GM19372 (cell line): Measurements from ENCODE around the gene RASSF5.
"Not testable (repeated sequence)": the region's sequence is repeated elsewhere in the genome, so short reads cannot be mapped to it uniquely, and the experiment has no call there.

Source experiments
- ATAC-seq: cut with Tn5 transposase; IDR thresholded peaks from one replicate; pipeline ENCODE4 v1.9.1; 2021; ENCODE audit warnings: mild to moderate bottlenecking, low read depth, moderate library complexity; ENCODE audit not compliant: unreplicated experiment

RASSF5 gene

DNA sequence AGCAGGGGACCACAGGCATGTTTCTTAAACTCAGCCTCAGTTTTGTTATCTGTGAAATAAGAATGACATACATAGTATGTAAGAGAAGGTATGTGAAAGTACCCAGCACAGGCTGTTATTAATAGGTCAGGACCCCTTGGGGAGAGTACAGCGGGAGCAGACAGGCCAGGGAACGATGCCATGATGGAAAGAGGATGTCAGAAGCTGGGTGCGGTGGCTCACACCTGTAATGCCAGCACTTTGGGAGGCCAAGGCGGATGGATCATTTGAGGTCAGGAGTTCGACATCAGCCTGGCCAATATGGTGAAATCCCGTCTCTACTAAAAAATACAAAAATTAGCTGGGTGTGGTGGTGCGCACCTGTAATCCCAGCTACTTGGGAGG is 73.8 kb downstream of the RASSF5 start:
- ATAC-seq = not testable (repeated sequence)

DNA sequence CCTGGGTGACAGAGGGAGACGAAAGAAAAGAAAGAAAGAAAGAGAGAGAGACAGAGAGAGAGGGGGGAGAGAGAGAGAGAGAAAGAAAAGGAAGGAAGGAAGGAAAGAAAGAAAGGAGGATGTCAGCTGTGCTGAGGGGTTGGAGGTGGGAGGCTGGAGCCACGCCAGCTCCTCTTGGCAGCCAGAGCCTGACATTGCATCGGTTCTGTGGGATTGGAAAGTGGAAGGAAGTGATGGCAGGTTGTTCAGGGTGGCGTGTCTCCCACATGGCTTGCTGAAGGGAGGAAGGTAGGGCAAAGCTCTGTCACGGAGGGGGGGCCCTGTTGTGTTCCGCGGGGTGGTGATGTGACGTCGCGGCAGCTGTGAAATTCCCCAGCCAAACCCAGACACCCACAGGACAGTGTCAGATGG is 74.2 kb downstream of the RASSF5 start:
- ATAC-seq = no peak

DNA sequence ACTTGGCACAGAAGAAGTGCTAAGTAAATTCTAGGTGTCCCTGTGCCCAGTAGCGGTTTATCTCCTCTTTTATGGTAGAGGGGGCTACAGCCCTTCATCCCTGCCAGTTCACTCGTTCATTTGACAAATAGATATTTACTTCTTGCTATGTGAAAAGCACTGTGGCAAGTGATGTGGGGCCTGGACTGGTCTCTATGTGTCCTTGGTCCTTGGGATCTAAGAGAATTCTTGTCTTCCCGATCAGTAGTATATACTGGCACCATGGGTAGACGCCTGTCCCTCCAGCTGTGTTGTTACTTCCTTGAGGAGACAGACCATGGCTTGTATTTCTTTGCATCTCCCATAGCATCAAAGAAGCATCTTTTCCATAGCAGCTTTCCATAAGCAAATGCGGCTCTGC is 75.2 kb downstream of the RASSF5 start:
- no peak for ATAC-seq

DNA sequence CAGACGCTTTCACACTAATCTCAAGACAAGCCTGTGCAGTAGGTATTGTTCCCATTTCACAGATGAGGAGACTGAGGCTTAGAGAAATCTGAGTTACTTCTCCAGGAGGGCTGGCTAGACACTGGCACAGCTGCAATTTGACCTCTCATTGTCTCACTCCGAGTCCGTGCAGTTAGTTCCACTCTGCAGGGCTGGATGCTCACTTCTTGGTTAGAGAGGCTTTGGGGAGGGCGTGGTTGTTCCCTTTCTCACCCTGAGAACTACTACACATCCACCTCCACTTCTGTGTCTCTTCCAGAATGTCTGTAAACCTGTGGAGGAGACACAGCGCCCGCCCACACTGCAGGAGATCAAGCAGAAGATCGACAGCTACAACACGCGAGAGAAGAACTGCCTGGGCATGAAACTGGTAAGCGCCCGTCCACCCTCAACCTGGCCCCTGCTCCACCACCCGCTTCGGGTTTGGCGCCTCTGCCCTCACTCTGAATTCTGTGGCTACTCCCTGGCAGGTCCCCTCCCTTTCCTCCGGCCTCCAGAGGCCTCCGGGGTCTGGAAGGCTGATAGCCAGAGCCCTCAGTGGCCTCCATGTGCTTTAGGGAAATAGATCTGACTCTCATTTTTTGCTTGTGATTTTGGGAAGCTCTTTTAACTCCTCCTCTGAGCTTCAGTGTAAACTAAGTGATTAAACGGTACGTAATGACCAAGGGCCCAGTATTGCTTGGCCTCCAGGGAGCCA is 75.8 kb downstream of the RASSF5 start:
- no peak for ATAC-seq

DNA sequence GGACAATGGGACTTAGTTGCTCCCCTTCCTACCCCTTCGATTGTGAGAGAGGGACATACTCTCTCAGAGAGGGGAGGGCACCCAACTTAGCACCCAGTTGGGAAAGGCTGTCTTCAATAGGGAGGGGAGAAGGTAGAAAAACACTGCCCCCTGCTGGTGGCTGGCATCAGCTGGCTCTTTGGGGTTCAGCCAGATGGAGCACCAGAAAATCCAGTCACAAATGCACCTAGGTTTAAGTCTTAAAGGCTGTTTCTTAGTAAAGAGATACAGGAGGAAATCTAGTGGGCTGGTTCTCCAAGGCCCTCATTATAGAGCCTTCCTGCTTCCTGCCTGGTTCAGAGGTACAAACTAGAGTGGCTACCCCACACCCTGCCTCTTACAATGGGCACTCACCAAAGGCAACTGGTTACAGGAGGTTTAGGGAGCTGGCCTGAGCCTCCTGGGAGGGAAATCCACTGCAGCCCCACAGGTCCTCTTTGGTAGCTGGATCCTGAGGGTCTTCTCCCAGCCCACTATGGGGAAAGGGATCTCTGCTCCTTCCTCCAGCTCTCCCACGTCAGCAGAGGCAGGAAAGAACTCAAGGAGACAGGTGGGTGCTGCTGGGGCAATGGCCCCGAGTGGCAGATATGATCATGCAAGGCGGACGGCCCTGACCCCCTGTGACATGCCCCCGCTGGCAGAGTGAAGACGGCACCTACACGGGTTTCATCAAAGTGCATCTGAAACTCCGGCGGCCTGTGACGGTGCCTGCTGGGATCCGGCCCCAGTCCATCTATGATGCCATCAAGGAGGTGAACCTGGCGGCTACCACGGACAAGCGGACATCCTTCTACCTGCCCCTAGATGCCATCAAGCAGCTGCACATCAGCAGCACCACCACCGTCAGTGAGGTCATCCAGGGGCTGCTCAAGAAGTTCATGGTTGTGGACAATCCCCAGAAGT is 76.6 kb downstream of the RASSF5 start:
- no peak for ATAC-seq

DNA sequence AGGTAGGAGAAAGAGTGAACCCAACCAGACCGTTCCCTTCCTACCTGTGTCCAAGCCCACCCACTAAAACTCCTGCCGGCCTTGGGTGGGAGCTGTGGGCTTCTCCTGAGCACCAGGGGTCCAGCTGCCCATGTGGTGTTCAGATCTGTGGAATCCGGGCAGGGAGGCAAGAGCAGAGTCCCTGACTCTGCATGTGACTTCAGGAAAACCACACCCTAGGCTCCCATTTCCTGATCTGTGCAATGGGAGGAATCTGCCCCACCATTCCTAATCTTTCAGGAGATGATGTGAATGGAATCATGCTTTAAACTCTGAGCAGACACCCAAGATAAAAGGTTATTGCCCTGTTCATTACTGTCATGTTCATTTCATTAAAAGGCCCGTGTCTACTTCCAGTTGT is 77.4 kb downstream of the RASSF5 start:
- no peak for ATAC-seq

DNA sequence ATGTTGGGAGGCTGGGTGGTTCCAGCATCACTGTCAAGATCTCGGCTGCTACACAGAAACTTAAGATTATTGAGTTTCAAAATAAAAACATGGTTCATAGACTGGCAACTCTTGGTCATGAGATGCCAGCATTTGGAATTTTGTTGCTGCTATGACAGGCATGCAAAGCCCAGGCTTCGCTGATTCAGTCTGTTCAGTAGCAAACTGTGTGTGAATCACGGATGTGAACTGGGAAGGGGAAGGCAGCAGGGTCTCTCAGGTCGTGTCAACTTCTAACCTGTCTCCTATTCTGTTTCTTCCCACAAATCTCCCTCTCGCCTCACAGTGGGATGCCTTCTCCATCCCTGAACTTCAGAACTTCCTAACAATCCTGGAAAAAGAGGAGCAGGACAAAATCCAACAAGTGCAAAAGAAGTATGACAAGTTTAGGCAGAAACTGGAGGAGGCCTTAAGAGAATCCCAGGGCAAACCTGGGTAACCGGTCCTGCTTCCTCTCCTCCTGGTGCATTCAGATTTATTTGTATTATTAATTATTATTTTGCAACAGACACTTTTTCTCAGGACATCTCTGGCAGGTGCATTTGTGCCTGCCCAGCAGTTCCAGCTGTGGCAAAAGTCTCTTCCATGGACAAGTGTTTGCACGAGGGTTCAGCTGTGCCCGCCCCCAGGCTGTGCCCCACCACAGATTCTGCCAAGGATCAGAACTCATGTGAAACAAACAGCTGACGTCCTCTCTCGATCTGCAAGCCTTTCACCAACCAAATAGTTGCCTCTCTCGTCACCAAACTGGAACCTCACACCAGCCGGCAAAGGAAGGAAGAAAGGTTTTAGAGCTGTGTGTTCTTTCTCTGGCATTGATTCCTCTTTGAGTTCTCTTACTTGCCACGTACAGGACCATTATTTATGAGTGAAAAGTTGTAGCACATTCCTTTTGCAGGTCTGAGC is 79.4 kb downstream of the RASSF5 start:
- no peak for ATAC-seq

DNA sequence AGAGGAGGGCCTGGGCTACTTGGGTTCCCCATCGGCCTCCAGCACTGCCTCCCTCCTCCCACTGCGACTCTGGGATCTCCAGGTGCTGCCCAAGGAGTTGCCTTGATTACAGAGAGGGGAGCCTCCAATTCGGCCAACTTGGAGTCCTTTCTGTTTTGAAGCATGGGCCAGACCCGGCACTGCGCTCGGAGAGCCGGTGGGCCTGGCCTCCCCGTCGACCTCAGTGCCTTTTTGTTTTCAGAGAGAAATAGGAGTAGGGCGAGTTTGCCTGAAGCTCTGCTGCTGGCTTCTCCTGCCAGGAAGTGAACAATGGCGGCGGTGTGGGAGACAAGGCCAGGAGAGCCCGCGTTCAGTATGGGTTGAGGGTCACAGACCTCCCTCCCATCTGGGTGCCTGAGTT is 80.6 kb downstream of the RASSF5 start:
- ATAC-seq = no peak

DNA sequence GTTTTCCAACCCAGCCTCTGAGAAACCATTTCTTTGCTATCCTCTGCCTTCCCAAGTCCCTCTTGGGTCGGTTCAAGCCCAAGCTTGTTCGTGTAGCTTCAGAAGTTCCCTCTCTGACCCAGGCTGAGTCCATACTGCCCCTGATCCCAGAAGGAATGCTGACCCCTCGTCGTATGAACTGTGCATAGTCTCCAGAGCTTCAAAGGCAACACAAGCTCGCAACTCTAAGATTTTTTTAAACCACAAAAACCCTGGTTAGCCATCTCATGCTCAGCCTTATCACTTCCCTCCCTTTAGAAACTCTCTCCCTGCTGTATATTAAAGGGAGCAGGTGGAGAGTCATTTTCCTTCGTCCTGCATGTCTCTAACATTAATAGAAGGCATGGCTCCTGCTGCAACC is 81.2 kb downstream of the RASSF5 start:
- ATAC-seq = no peak

DNA sequence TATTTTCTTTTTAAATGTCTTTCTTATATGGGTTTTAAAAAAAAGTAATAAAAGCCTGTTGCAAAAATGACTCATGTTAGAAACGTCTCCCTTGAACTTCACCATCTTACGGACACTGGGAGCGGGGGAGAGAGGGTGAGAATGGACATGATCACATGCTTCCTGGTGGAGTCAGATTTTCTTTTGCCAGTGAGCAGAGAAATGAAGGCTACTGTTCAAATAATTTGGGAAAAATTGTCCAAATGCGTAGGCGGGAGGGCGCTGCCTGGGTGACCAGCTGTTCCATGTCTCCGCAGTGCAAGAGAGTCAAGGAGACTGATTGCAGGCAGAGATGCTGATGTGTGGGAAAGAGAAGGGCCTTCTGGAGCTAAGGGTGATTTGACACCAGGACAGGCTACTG is 81.9 kb downstream of the RASSF5 start:
- ATAC-seq = no peak

DNA sequence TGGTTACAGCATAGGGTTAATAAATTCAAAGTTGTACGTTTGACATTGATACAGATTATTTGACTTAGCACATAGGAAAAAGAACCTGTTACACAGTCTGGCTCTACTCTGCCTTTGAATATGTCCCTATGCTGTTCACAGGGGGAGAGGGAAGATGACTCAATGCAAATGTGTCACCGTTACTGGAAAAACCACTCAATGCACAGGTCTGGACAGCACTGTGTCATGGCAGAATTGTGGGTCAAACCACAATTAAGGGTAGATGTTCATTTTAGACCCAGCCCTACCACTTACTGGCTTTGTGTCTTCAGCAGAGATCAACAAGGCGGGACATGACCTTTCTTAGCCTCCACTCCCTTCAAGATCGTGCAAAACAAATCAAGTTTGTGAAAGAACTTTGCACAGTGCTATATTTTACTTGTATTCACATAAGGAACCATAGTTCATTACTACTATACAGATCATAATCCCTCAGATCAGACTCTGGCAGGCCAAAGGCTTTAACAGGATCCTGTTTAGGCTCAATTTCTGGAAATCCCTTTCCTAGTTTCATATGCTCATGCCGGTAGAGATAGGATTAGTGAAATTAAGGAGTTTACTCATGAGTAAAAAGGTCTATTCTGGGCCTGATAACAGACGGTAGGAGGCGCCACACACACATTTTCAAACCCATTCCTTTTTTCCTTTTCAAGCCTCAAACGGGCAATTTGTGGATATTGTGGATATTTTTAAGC is 82.9 kb downstream of the RASSF5 start:
- no peak for ATAC-seq

DNA sequence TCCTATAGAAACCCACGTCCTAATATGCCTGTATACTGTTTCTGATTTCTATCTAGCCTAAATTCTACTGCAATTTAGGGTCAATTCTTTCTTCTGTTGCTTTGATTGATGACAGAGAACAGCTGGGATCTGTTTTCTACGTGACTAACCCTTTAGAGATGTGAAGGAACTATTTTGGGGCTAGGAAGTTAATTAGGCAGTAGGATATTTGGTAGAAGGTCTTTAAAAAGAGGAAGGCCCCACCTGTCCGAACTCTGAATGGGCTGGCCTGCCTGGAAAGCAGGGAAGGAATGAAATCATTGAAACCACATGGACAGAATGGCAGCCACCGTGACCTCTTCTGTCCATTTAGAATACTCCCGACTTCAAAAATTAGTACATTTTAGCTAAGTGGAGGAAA is 83.9 kb downstream of the RASSF5 start:
- ATAC-seq = no peak

DNA sequence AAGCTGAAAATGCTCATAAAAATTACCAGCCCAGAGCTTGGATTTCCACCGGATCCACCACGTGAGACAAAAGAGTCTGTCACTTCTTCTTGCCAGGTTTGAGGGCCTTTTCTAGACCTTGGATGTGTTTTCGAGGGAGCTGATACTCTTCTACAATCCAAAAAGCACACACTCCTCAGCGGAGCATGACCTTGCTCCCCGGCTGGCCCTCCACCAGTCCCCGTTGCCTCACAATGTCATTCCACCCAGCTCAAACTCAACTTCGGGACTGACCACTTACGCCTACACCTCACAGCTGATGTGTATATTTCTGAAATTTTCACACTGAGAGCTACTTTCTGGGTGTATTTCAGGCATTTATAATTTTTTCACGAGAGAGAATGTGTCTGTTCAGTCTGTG is 84.4 kb downstream of the RASSF5 start:
- ATAC-seq = no peak

DNA sequence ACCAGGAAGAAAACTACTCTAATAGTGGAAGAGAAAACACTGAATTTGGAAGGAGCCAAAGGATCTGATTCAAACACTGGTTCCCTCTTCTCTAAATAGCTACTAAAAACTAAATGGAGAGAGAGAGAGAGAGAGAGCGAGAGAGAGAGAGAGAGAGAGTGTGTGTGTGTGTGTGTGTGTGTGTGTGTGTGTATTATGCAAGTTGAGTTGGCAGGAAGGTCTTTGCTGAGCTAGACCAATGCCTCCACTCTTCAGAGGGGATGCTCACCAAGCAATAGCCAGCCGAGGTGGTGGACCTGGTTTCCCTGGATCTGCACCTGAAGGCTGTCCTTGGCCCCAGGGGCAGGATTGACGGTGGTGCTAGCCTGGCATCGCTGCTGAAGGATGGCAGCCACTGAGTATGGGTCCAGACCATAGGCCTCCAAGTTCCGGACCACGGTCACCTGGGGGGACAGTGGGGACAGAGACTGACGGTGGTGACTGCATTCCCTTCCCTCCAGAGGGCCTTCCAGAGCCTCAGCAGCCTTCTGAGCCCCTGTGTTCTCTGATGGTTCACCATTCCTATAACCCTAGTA is 86.1 kb downstream of the RASSF5 start:
- ATAC-seq = no peak

DNA sequence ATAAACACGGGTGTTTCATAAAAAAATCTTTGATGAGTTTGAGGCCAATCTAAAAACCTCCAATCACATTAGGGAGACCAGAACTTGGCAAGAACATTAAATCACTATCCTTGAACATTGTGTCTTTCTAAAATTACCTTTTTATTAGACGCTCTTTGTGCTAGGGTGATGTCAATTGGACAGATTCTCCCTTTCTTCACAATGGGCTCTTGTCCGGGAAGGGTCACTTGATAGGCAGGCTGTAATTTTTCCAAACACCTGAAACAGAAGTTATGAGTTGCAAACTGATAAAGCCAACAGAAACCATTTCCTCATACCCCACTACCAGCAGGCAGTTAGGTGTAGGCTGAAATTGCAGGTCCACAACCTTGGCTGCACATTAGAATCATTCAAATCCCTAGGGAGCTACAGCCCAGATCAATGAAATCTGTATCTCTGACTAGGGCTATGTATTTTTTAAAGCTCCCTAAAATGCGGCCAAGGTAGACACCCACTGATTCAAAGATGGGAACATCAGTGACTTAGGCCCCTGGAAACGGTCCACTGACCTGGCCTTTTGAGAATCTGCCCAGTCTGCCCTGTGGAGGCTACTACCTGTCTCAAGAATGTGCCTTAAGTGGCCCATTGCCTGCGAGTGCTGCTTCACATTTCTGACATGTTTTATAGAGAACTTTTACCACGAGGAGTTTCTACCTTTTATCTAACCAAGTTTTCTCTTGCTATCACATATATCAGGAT is 88.4 kb downstream of the RASSF5 start:
- no peak for ATAC-seq

DNA sequence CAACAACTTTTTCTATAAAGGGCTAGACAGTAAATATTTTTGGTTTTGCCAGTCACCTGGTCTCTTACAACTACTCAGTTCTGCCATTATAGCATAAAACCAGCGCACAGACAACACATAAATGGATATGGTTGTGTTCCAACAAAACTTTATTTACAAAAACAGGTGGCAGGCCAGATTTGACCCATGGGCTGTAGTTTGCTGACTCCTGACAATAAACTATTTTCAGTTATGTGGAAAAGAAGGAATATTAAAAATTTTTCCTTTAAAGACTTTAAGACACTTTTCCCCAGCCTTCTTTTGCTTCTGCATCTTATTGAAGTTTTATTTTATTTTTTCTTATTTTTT is 89.0 kb downstream of the RASSF5 start:
- ATAC-seq = no peak

DNA sequence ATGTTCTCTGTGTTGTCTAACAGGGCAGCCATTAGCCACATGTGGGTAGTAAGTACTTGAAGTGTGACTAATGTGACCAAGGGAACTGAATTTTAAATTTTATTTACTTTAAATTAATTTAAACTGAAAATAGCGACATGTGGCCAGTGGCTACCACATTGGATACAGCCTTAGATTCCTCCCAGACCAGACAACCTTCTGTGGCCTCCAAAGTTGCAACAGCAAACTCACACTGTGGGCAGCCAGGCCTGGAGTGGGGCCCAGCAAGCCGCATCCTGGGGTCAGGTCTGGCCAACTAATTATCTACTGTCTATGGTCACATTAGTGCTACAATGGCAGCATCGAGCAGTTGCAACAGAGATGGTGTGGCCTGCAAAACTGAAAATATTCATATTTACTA is 93.2 kb downstream of the RASSF5 start:
- no peak for ATAC-seq

DNA sequence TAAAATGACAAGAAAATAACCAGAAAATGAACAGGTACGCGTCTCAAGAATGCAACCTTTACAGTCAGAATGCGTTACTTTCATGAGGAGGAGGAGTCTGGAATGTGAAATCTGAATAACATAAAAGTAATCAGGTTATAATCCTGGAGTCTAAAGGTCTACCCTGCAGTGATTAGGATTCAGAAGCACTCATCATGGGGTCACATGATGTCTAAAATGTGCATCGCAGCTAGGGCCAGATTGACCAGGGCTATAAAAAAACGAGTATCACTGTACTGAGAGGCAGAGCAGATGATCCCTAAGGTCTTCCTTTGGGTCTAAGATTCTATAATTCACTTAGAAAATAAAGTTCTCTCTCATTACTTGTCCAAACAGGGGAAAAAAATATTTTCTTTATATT is 97.5 kb downstream of the RASSF5 start:
- ATAC-seq = no peak

DNA sequence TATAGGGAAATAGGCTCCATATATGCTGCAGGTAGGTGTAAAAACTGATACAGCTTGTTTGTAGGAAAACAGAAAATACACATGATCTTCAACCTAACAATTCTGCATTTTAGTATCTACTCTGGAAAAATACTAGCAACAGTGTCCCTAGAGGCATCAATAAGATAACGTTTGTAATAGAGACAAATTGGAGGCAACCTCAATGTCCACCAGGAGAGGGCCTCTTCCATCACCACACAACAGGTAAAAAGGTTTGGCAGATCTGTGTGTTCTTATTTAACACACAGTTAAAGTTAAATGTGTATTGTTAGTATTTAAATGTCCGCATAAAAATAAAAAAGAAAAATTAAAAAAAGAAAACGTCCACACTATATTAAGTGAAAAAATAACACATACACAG is 99.5 kb downstream of the RASSF5 start:
- ATAC-seq = no peak
